ENCODE results near the gene IRGC. TPM values are rescaled to one million over a fixed set of nuclear protein-coding genes. Genes with fewer than 3 reads are reported as not detected.
A peak's percentile ranks its signal among the peaks of the same experiment; 100 is the strongest.

Gene IRGC
- total RNA-seq, 1 donor from 2014 or later: not detected

GRCh38 chr19:43735957-43736356 is 20.1 kb downstream of the IRGC start:
- Mint-ChIP-seq H3K4me1 (ENCODE audit: low read depth) (no peaks in the 10 kb centered on the region), H3K36me3 (ENCODE audit: low read depth) (peaks cover 74% of the 10 kb centered on the region), H3K4me3 (ENCODE audit: low read depth) (no peak overlapping the region), H3K27ac (no peak overlapping the region), H3K9me3 (no peaks in the 10 kb centered on the region), H3K27me3 (ENCODE audit: low read depth) (no peaks in the 10 kb centered on the region)
- intact Hi-C loops (cut with micrococcal nuclease): no loop called here
- no peak for DNase-seq (ENCODE audit: low spot score)

- Mint-ChIP-seq H3K9me3 (no peaks in the 10 kb centered on the region), H3K36me3 (ENCODE audit: low read depth) (peaks cover 73% of the 10 kb centered on the region), H3K4me1 (ENCODE audit: low read depth) (no peaks in the 10 kb centered on the region), H3K27me3 (ENCODE audit: low read depth) (no peaks in the 10 kb centered on the region), H3K4me3 (ENCODE audit: low read depth) (no peak overlapping the region), H3K27ac (no peak overlapping the region)
- no peak for DNase-seq (ENCODE audit: low spot score)
- intact Hi-C loops (cut with micrococcal nuclease): no loop called here
These were observed 22.9 kb downstream of the IRGC start for GRCh38 chr19:43738780-43739211.

GRCh38 chr19:43739439-43740235 is 23.8 kb downstream of the IRGC start:
- H3K36me3 Mint-ChIP-seq (ENCODE audit: low read depth): peaks cover 78% of the 10 kb centered on the region
- no peaks in the 10 kb centered on the region for H3K9me3 Mint-ChIP-seq
- intact Hi-C loops (cut with micrococcal nuclease): no loop called here
- no peaks in the 10 kb centered on the region for H3K27me3 Mint-ChIP-seq (ENCODE audit: low read depth)
- no peak overlapping the region for H3K4me3 Mint-ChIP-seq (ENCODE audit: low read depth)
- DNase-seq (ENCODE audit: low spot score): no peak
- H3K4me1 Mint-ChIP-seq (ENCODE audit: low read depth): no peaks in the 10 kb centered on the region
- peak overlapping the region; percentile 20 for H3K27ac Mint-ChIP-seq

- Mint-ChIP-seq H3K36me3 (ENCODE audit: low read depth) (peaks cover 81% of the 10 kb centered on the region), H3K27me3 (ENCODE audit: low read depth) (no peaks in the 10 kb centered on the region), H3K4me1 (ENCODE audit: low read depth) (peaks cover 1% of the 10 kb centered on the region), H3K4me3 (ENCODE audit: low read depth) (no peak overlapping the region), H3K9me3 (no peaks in the 10 kb centered on the region), H3K27ac (no peak overlapping the region)
- DNase-seq (ENCODE audit: low spot score): no peak
- intact Hi-C loops (cut with micrococcal nuclease): no loop called here
These were observed 25.4 kb downstream of the IRGC start for GRCh38 chr19:43741075-43741825.

GRCh38 chr19:43743059-43743458 is 27.2 kb downstream of the IRGC start:
- no peaks in the 10 kb centered on the region for H3K9me3 Mint-ChIP-seq
- peaks cover 1% of the 10 kb centered on the region for H3K4me1 Mint-ChIP-seq (ENCODE audit: low read depth)
- intact Hi-C loops (cut with micrococcal nuclease): no loop called here
- H3K27ac Mint-ChIP-seq: no peak overlapping the region
- no peak for DNase-seq (ENCODE audit: low spot score)
- peaks cover 77% of the 10 kb centered on the region for H3K36me3 Mint-ChIP-seq (ENCODE audit: low read depth)
- no peak overlapping the region for H3K4me3 Mint-ChIP-seq (ENCODE audit: low read depth)
- no peaks in the 10 kb centered on the region for H3K27me3 Mint-ChIP-seq (ENCODE audit: low read depth)

GRCh38 chr19:43747557-43748204 is 31.8 kb downstream of the IRGC start:
- no peak for DNase-seq (ENCODE audit: low spot score)
- intact Hi-C loops (cut with micrococcal nuclease): no loop called here
- Mint-ChIP-seq H3K27ac (peak overlapping the region; percentile 42), H3K4me3 (ENCODE audit: low read depth) (no peak overlapping the region), H3K9me3 (no peaks in the 10 kb centered on the region), H3K4me1 (ENCODE audit: low read depth) (peaks cover 15% of the 10 kb centered on the region), H3K36me3 (ENCODE audit: low read depth) (peaks cover 73% of the 10 kb centered on the region), H3K27me3 (ENCODE audit: low read depth) (no peaks in the 10 kb centered on the region)

- peak overlapping the region; percentile 42 for H3K27ac Mint-ChIP-seq
- no peaks in the 10 kb centered on the region for H3K27me3 Mint-ChIP-seq (ENCODE audit: low read depth)
- peaks cover 19% of the 10 kb centered on the region for H3K4me1 Mint-ChIP-seq (ENCODE audit: low read depth)
- no peak for DNase-seq (ENCODE audit: low spot score)
- peaks cover 73% of the 10 kb centered on the region for H3K36me3 Mint-ChIP-seq (ENCODE audit: low read depth)
- H3K4me3 Mint-ChIP-seq (ENCODE audit: low read depth): no peak overlapping the region
- intact Hi-C loops (cut with micrococcal nuclease): no loop called here
- H3K9me3 Mint-ChIP-seq: no peaks in the 10 kb centered on the region
These were observed 32.3 kb downstream of the IRGC start for GRCh38 chr19:43748205-43748594.

GRCh38 chr19:43748685-43749084 is 32.8 kb downstream of the IRGC start:
- H3K27ac Mint-ChIP-seq: peak overlapping the region; percentile 29
- H3K4me1 Mint-ChIP-seq (ENCODE audit: low read depth): peaks cover 20% of the 10 kb centered on the region
- intact Hi-C loops (cut with micrococcal nuclease): no loop called here

GRCh38 chr19:43749152-43749551 is 33.3 kb downstream of the IRGC start:
- intact Hi-C loops (cut with micrococcal nuclease): no loop called here
- H3K4me1 Mint-ChIP-seq (ENCODE audit: low read depth): peaks cover 20% of the 10 kb centered on the region
- no peak for DNase-seq (ENCODE audit: low spot score)
- H3K27me3 Mint-ChIP-seq (ENCODE audit: low read depth): no peaks in the 10 kb centered on the region
- H3K36me3 Mint-ChIP-seq (ENCODE audit: low read depth): peaks cover 68% of the 10 kb centered on the region
- H3K27ac Mint-ChIP-seq: peak overlapping the region; percentile 29
- H3K9me3 Mint-ChIP-seq: no peaks in the 10 kb centered on the region
- no peak overlapping the region for H3K4me3 Mint-ChIP-seq (ENCODE audit: low read depth)

More at GRCh38 chr19:43748685-43749084, 32.8 kb downstream of the IRGC start:
- Mint-ChIP-seq H3K36me3 (ENCODE audit: low read depth) (peaks cover 72% of the 10 kb centered on the region), H3K9me3 (no peaks in the 10 kb centered on the region), H3K27me3 (ENCODE audit: low read depth) (no peaks in the 10 kb centered on the region), H3K4me3 (ENCODE audit: low read depth) (no peak overlapping the region)
- DNase-seq (ENCODE audit: low spot score): no peak

GRCh38 chr19:43749898-43750297 is 34.0 kb downstream of the IRGC start:
- DNase-seq (ENCODE audit: low spot score): no peak
- peaks cover 20% of the 10 kb centered on the region for H3K4me1 Mint-ChIP-seq (ENCODE audit: low read depth)
- no peaks in the 10 kb centered on the region for H3K27me3 Mint-ChIP-seq (ENCODE audit: low read depth)
- no peak overlapping the region for H3K4me3 Mint-ChIP-seq (ENCODE audit: low read depth)
- no peaks in the 10 kb centered on the region for H3K9me3 Mint-ChIP-seq
- intact Hi-C loops (cut with micrococcal nuclease): loop anchor here (5.0 kb wide), 1 partner anchor 48 kb away; no protein-coding TSS in a partner anchor
- peaks cover 65% of the 10 kb centered on the region for H3K36me3 Mint-ChIP-seq (ENCODE audit: low read depth)
- H3K27ac Mint-ChIP-seq: no peak overlapping the region

GRCh38 chr19:43751466-43752220 is 35.8 kb downstream of the IRGC start:
- intact Hi-C loops (cut with micrococcal nuclease): loop anchor here (5.0 kb wide), 1 partner anchor 49 kb away; no protein-coding TSS in a partner anchor
- peak overlapping the region; percentile 50 for H3K27ac Mint-ChIP-seq
- H3K4me3 Mint-ChIP-seq (ENCODE audit: low read depth): no peak overlapping the region
- H3K36me3 Mint-ChIP-seq (ENCODE audit: low read depth): peaks cover 66% of the 10 kb centered on the region
- no peak for DNase-seq (ENCODE audit: low spot score)
- no peaks in the 10 kb centered on the region for H3K9me3 Mint-ChIP-seq
- no peaks in the 10 kb centered on the region for H3K27me3 Mint-ChIP-seq (ENCODE audit: low read depth)
- H3K4me1 Mint-ChIP-seq (ENCODE audit: low read depth): peaks cover 29% of the 10 kb centered on the region

GRCh38 chr19:43752287-43752875 is 36.5 kb downstream of the IRGC start:
- H3K36me3 Mint-ChIP-seq (ENCODE audit: low read depth): peaks cover 67% of the 10 kb centered on the region
- H3K9me3 Mint-ChIP-seq: no peaks in the 10 kb centered on the region
- H3K4me3 Mint-ChIP-seq (ENCODE audit: low read depth): no peak overlapping the region
- H3K27ac Mint-ChIP-seq: peak overlapping the region; percentile 100
- DNase-seq (ENCODE audit: low spot score): no peak
- no peaks in the 10 kb centered on the region for H3K27me3 Mint-ChIP-seq (ENCODE audit: low read depth)
- intact Hi-C loops (cut with micrococcal nuclease): loop anchor here (5.0 kb wide), 1 partner anchor 50 kb away; no protein-coding TSS in a partner anchor
- H3K4me1 Mint-ChIP-seq (ENCODE audit: low read depth): peaks cover 35% of the 10 kb centered on the region
